Activated CD8-positive, alpha-beta memory T cell treated with anti-CD3 and anti-CD28 coated beads, Interleukin-2, amount 10 ng/mL, durations not matched to agents 7 days and 5 days (primary cell): ENCODE data around the gene FGFR4. TPM values are rescaled to one million over a fixed set of nuclear protein-coding genes. Genes with fewer than 3 reads are reported as not detected.
"Not testable (repeated sequence)": the region's sequence is repeated elsewhere in the genome, so short reads cannot be mapped to it uniquely, and the experiment has no call there.

Experiments
- ATAC-seq: fragments of 150-1000 bp; cut with Tn5 transposase; one replicate; pipeline ENCODE4 v1.10.0; 2021; ENCODE audit warnings: moderate library complexity
- CTCF ChIA-PET: fragments of 350-600 bp; sonication (Branson Sonifier 250); formaldehyde crosslinking; loops from one replicate; lab custom pipeline; 2021; ENCODE audit warnings: antibody characterized with exemption; lab: Charles Lee
- DNase-seq: peaks from one replicate; pipeline ENCODE4 v3.0.0-alpha.2; 2020
- H3K27ac Mint-ChIP-seq: one replicate; pipeline ENCODE4 v1.8.0; 2021; ENCODE audit warnings: mild to moderate bottlenecking, mixed read lengths
- H3K27me3 Mint-ChIP-seq: one replicate; pipeline ENCODE4 v1.8.0; 2021; ENCODE audit warnings: mixed read lengths
- H3K36me3 Mint-ChIP-seq: one replicate; pipeline ENCODE4 v1.8.0; 2021; ENCODE audit warnings: mild to moderate bottlenecking, mixed read lengths
- H3K4me1 Mint-ChIP-seq: one replicate; pipeline ENCODE4 v1.8.0; 2021; ENCODE audit warnings: mixed read lengths
- H3K4me3 Mint-ChIP-seq: one replicate; pipeline ENCODE4 v1.8.0; 2021; ENCODE audit warnings: mild to moderate bottlenecking, moderate library complexity, mixed read lengths
- H3K9me3 Mint-ChIP-seq: one replicate; pipeline ENCODE4 v1.8.0; 2022; ENCODE audit warnings: low read depth, mixed read lengths
- total RNA-seq, 2 experiments: library from RNA; stranded (reverse); gene quantifications; one replicate each; pipeline ENCODE4 v1.2.3, GENCODE V29; 2021

The FGFR4 gene
- total RNA-seq, result 1 to 10 TPM in 1 of 2 experiments, under 1 TPM in 1; 0.29 to 1.1 TPM

DNA sequence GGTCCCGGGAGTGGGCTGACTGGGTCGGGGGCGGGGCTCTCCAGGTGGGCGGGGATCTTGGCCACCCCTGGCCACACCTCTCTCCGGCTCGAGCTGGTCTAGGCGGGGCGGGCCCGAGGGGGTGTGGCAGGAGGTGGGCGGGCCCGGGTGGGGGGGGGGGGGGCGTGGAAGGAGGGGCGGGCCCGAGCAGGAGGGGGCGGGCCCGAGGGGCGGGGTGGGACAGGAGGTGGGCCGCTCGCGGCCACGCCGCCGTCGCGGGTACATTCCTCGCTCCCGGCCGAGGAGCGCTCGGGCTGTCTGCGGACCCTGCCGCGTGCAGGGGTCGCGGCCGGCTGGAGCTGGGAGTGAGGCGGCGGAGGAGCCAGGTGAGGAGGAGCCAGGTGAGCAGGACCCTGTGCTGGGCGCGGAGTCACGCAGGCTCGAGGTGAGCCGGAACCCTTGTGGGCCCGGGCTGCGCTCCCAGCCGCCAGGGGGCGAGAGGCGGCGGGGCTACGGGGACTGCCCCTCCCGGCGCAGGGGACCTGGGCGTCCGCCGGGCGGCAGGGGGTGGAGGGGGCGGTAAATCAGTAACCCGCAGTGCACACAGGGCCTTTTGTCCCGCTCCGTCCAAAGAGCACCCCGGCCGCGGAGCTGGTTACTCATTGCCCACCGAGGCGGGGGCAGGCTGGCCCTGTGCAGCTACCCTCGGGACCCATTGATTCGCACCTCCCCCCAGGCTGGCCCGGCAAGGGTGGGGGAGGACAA is at the start of gene FGFR4:
TSS of gene FGFR4 (plus strand) at position 262 of the 744 bp plus-strand sequence. CDS start 2,688 bp downstream, outside the sequence.
- Mint-ChIP-seq H3K27me3 (peaks cover 48% of the 10 kb centered on the region), H3K4me3 (peak within 1 kb of the TSS; percentile 0), H3K27ac (no peak within 1 kb of the TSS), H3K36me3 (no peaks in the 10 kb centered on the region), H3K4me1 (peaks cover 9% of the 10 kb centered on the region), H3K9me3 (no peaks in the 10 kb centered on the region)
- ATAC-seq, result peak; percentile 85
- CTCF ChIA-PET, result interaction anchor here (0.6 to 7.1 kb wide), 6 partner anchors 11 to 426 kb away, joined by 3 to 64 read pairs (median 7); no protein-coding TSS in a partner anchor
- DNase-seq, result peak; percentile 73

DNA sequence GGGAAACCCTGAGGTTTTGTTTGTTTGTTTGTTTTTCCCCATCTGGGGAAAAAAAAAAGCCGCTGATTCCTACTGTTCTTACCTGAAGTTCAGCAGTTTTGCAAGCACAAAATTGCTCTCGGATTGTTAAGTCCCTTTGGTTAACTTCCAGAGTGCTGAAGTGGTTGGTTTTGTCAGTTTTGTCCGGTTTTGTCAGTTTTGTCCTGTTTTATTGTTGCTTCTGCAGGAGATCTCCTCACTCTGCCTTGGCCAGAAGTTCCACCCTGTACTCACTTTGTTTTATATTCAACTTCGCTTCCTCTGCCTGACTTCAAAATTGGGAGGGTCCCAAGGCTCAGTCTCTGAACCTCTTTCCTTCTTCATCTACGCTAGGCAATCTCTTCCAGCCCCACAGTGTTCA is 49.8 kb upstream of the FGFR4 start:
- Mint-ChIP-seq H3K9me3 (no peaks in the 10 kb centered on the region), H3K4me3 (no peak overlapping the region), H3K27me3 (no peaks in the 10 kb centered on the region), H3K36me3 (peaks cover 23% of the 10 kb centered on the region), H3K4me1 (peaks cover 9% of the 10 kb centered on the region), H3K27ac (no peak overlapping the region)
- CTCF ChIA-PET, result no interaction called here
- no peak for ATAC-seq
- no peak for DNase-seq

DNA sequence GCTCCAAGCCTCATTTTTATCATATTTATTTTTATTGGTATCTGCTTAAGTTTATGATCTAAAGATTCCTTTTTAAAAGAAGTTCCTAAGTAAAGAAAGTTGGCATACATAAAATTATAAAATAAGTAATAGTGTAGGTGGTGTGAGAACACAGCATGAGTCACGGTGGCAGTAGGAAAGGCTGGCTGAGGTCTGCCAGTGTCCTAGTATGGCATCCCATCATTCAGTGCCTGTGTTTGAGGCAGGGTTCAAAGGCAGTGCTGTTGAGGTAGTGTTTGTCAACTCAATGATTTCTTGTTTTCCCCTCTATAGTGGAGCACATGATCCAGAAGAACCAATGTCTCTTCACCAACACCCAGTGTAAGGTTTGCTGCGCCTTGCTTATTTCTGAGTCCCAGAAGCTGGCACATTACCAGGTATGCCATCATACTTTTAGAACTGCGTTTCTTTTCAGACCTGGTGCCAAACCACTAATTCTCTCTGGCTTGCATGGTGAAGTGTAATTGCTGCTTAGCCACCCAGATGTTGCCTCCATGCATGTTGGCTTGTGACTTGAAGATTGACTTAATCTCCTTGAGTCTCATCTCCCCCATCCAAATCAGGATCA is 45.8 kb upstream of the FGFR4 start:
- no peak overlapping the region for H3K27ac Mint-ChIP-seq
- ATAC-seq, result no peak
- H3K4me3 Mint-ChIP-seq, result no peak overlapping the region
- H3K36me3 Mint-ChIP-seq, result peaks cover 21% of the 10 kb centered on the region
- peaks cover 7% of the 10 kb centered on the region for H3K4me1 Mint-ChIP-seq
- CTCF ChIA-PET, result interaction anchor here (1.0 kb wide), 2 partner anchors 31 to 383 kb away, joined by 3 to 4 read pairs; no protein-coding TSS in a partner anchor
- no peak for DNase-seq
- no peaks in the 10 kb centered on the region for H3K27me3 Mint-ChIP-seq
- H3K9me3 Mint-ChIP-seq, result no peaks in the 10 kb centered on the region

DNA sequence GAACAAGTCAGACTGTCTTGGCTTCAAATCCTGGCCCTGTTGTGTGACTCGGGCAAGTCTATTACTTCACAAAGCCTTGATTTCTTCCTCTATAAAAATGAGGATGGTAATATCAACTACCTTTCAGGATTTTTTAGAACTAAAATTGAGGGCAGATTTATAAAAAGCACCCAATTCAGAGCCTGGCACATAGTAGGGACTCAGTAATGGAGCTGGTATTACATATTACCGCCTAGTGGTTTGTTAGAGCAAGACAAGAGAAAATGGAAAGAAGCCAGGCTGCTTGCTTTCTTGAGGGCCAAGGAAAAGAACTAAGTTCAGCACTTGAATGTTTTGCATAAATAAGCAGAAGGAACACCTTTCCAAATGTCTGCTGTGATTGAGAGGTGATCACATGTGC is 44.8 kb upstream of the FGFR4 start:
- DNase-seq (no peak), ATAC-seq (no peak)
- CTCF ChIA-PET, result interaction anchor here (1.0 kb wide), 2 partner anchors 30 to 384 kb away, joined by 3 to 4 read pairs; no protein-coding TSS in a partner anchor
- H3K4me1 Mint-ChIP-seq, result no peaks in the 10 kb centered on the region
- no peaks in the 10 kb centered on the region for H3K27me3 Mint-ChIP-seq
- no peak overlapping the region for H3K4me3 Mint-ChIP-seq
- no peak overlapping the region for H3K27ac Mint-ChIP-seq
- peaks cover 20% of the 10 kb centered on the region for H3K36me3 Mint-ChIP-seq
- H3K9me3 Mint-ChIP-seq, result no peaks in the 10 kb centered on the region

DNA sequence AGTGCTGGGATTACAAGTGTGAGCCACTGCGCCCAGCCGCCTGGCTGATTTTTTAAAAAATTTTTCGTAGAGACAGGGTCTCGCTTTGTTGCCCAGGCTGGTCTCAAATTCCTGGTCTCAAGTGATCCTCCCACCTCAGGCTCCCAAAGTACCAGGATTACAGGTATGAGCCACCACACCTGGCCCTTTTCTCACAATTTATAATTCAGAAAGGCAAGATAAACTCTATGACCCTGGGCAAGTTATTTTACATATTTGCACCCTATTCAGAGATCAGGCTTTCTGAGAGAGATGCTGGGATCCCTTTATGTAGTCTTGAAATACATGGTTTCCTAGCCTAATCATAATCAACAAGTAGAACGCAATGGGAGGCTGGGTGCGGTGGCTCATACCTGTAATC is 43.6 kb upstream of the FGFR4 start:
- CTCF ChIA-PET, result interaction anchor here (0.6 to 1.2 kb wide), 2 partner anchors 10 to 93 kb away, joined by 3 to 5 read pairs; no protein-coding TSS in a partner anchor
- H3K27ac Mint-ChIP-seq, result no peak overlapping the region
- no peaks in the 10 kb centered on the region for H3K27me3 Mint-ChIP-seq
- no peak for ATAC-seq
- peaks cover 2% of the 10 kb centered on the region for H3K4me1 Mint-ChIP-seq
- H3K9me3 Mint-ChIP-seq, result no peaks in the 10 kb centered on the region
- no peak for DNase-seq
- peaks cover 25% of the 10 kb centered on the region for H3K36me3 Mint-ChIP-seq
- H3K4me3 Mint-ChIP-seq, result no peak overlapping the region

DNA sequence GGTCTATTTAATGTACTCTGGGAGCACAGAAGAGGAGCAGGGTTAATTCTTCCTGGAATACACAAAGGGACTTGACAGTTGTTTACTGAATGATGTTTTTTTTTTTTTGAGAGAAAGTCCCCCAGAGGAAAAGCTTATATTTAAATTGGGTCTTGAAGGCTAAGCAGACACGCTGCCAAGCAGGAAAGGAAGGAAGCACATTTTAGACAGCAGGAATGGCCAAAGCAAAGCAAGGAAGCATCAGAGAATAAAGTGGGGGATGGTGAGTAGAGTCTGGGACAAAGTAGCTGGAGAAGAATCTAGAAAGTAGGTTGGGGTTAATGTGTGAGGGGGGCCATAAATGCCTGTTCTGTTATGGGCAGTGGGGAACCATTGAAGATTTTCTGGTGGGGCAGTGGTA is 42.8 kb upstream of the FGFR4 start:
- CTCF ChIA-PET, result interaction anchor here (0.6 to 1.5 kb wide), 3 partner anchors 11 to 92 kb away, joined by 3 to 5 read pairs (median 5); no protein-coding TSS in a partner anchor
- DNase-seq, result no peak
- peaks cover 27% of the 10 kb centered on the region for H3K36me3 Mint-ChIP-seq
- peaks cover 2% of the 10 kb centered on the region for H3K4me1 Mint-ChIP-seq
- H3K27ac Mint-ChIP-seq, result no peak overlapping the region
- H3K9me3 Mint-ChIP-seq, result no peaks in the 10 kb centered on the region
- ATAC-seq, result no peak
- H3K4me3 Mint-ChIP-seq, result no peak overlapping the region
- no peaks in the 10 kb centered on the region for H3K27me3 Mint-ChIP-seq

DNA sequence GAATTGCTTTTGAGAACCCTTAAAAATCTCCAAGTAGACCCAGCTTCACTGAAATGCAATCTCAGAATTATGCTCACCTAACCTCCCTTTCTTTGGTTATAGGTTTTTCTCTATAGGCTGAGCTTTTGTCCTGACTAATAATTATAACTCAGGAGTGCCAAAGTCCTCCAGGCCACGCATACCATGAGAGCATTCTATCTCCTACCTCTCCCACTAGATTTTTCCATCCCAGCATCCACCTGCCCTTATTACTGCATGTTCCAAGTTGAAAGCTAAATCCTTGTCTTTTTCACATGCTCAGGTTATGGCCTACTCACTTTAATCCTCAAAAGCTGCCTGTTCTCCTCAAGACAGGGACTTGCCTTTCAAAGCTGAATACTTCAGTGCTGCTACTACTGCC is 42.1 kb upstream of the FGFR4 start:
- H3K27ac Mint-ChIP-seq, result no peak overlapping the region
- peaks cover 25% of the 10 kb centered on the region for H3K36me3 Mint-ChIP-seq
- no peaks in the 10 kb centered on the region for H3K27me3 Mint-ChIP-seq
- ATAC-seq (no peak), DNase-seq (no peak)
- no peaks in the 10 kb centered on the region for H3K9me3 Mint-ChIP-seq
- no peak overlapping the region for H3K4me3 Mint-ChIP-seq
- CTCF ChIA-PET, result interaction anchor here (1.5 kb wide), 1 partner anchor 27 kb away, joined by 5 read pairs; no protein-coding TSS in a partner anchor
- H3K4me1 Mint-ChIP-seq, result peaks cover 2% of the 10 kb centered on the region

DNA sequence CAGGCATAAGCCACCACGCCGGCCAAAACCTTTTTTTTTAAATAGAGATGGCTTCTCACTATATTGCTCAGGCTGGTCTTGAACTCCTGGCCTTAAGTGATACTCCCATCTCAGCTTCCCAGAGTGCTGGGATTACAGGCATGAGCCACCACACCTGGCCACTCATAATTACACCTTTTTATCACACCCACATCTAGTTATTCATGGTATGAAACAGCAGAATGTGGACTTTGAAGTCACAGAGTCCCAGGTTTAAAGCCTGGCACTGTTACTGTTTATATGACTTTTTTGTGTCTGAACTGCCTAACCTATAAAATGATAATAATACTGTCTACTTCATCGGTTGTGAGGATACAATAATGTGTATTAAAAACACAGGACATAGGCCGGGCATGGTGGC is 41.1 kb upstream of the FGFR4 start:
- Mint-ChIP-seq H3K4me1 (peaks cover 2% of the 10 kb centered on the region), H3K36me3 (peaks cover 30% of the 10 kb centered on the region), H3K9me3 (no peaks in the 10 kb centered on the region), H3K27ac (no peak overlapping the region), H3K27me3 (no peaks in the 10 kb centered on the region), H3K4me3 (no peak overlapping the region)
- ATAC-seq (no peak), DNase-seq (no peak)
- CTCF ChIA-PET, result interaction anchor here (0.6 kb wide), 1 partner anchor 19 kb away, joined by 5 read pairs; no protein-coding TSS in a partner anchor

DNA sequence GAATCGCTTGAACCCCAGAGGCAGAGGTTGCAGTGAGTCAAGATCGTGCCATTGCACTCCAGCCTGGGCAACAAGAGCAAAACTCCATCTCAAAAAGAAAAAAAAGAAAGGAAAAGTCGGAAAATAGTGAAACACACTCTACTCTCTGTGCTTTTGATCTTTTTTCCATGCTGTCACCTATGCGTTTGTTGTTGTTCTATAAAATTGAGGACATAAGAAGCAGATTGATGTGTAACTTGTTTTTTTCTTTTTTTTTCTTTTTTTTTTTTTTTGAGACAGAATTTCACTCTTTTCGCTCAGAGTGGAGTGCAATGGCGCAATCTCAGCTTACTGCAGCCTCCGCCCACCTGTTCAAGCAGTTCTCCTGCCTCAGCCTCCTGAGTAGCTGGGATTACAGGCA is 38.2 kb upstream of the FGFR4 start:
- H3K4me1 Mint-ChIP-seq, H3K27ac Mint-ChIP-seq, CTCF ChIA-PET, H3K27me3 Mint-ChIP-seq, DNase-seq, H3K4me3 Mint-ChIP-seq, H3K9me3 Mint-ChIP-seq, ATAC-seq: not testable (repeated sequence)
- H3K36me3 Mint-ChIP-seq, result peaks cover 34% of the 10 kb centered on the region

DNA sequence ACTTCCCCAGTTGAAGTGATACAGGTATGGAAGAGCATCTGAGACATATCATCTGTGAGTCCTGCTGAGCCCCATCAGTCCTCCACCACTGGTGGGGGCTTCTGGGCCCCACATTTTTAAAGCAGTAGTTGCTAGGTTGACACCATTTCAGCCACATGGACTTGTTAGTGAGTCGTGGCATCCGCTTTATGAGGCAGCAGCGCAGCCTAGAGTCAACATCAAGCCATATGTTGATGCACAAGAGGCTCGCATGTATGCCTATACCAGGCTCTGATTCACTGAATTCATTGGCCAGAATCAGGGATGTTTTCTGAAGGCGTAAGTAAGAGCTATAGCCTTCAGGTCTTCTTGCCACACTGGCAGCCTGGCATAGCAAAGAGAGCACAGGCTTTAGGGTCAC is 37.4 kb upstream of the FGFR4 start:
- peaks cover 32% of the 10 kb centered on the region for H3K36me3 Mint-ChIP-seq
- ATAC-seq (no peak), DNase-seq (no peak)
- CTCF ChIA-PET, result no interaction called here
- H3K4me3 Mint-ChIP-seq, result no peak overlapping the region
- H3K4me1 Mint-ChIP-seq, result peaks cover 2% of the 10 kb centered on the region
- H3K9me3 Mint-ChIP-seq, result no peaks in the 10 kb centered on the region
- no peaks in the 10 kb centered on the region for H3K27me3 Mint-ChIP-seq
- no peak overlapping the region for H3K27ac Mint-ChIP-seq

DNA sequence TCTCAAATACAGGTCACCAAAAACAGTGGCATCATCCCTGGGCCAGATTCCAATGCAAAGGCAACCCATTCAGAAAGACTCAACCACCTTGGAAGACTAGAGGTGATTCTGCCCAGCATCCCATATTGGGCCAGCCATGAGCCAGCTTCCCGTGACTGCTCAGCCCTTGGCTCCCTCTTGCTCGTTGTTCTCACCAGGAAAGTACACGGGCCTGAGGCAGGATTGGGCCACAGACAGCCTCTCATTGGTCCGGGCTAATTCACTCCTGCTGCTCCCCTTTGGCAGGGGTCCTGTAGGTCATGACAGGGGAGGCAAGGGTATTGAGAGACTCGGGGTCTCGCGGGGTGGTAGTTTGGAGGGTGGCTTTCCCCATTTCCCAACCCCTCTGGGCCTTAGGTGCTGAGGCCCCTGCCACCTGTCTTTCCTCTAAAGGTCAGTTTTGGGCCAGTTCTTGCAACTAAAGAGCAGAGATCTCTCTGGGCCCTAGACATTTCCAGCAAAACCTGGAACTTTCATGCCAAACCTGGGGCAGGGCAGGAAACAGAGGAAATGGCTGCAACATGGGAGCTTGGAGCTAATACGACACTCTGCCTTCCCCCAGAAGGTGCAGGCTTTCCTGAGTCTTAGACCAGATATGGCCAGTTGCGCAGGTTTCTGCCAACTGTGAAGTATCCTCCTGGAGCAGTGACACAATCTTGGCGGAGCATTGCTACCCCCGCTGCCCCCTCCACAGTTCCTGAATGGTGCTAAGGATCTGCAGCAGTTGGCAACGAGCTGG is 22.0 kb upstream of the FGFR4 start:
- peaks cover 13% of the 10 kb centered on the region for H3K36me3 Mint-ChIP-seq
- no peaks in the 10 kb centered on the region for H3K27me3 Mint-ChIP-seq
- CTCF ChIA-PET, result no interaction called here
- no peaks in the 10 kb centered on the region for H3K9me3 Mint-ChIP-seq
- DNase-seq, result no peak
- no peaks in the 10 kb centered on the region for H3K4me1 Mint-ChIP-seq
- no peak overlapping the region for H3K27ac Mint-ChIP-seq
- ATAC-seq, result no peak
- no peak overlapping the region for H3K4me3 Mint-ChIP-seq

DNA sequence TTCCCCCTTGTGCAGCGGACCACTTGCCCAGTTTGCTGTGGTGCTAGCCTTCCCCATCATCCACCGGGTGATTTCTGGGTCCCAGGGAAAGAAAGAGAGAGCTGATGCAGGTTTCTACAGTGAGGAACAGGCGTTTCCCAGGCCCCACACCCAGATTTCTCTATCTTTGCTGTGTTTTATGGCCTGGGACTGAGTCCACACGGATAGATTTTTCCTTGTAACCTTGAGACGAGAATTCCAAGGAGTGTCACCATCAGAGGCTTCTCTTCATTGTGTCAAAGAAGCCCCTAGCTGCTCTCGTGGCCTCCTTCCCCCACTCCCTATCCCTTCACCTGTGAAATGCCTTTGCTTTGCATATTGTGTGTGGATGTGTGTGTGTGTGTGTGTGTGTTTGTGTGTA is 21.2 kb upstream of the FGFR4 start:
- CTCF ChIA-PET, result no interaction called here
- no peak overlapping the region for H3K4me3 Mint-ChIP-seq
- H3K36me3 Mint-ChIP-seq, result peaks cover 10% of the 10 kb centered on the region
- DNase-seq (no peak), ATAC-seq (no peak)
- no peaks in the 10 kb centered on the region for H3K9me3 Mint-ChIP-seq
- no peaks in the 10 kb centered on the region for H3K4me1 Mint-ChIP-seq
- H3K27ac Mint-ChIP-seq, result no peak overlapping the region
- H3K27me3 Mint-ChIP-seq, result no peaks in the 10 kb centered on the region

DNA sequence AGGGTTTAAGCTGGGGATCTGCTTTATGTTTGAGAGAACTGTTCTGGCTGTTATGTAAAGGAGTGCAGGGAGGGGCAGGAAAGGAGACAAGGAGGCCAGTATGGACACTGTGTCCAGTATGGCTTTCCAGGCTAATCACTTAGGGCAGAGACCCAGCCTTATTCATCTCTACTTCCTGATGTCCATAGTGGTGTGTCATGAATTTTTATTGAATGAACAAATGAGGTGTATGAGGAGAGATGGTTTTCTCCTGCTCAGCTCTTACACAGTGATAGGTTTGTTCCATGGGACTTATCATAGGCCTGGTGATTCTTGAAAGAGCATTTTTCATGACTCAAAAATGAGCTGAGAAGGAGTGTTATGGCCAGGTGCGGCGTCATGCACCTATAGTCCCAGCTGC is 20.5 kb upstream of the FGFR4 start:
- Mint-ChIP-seq H3K27me3 (no peaks in the 10 kb centered on the region), H3K36me3 (peaks cover 10% of the 10 kb centered on the region), H3K27ac (peak overlapping the region; percentile 15), H3K9me3 (no peaks in the 10 kb centered on the region), H3K4me1 (no peaks in the 10 kb centered on the region), H3K4me3 (no peak overlapping the region)
- DNase-seq, result no peak
- ATAC-seq, result no peak
- CTCF ChIA-PET, result interaction anchor here (1.3 to 8.8 kb wide), 2 partner anchors 13 to 46 kb away, joined by 3 to 93 read pairs; no protein-coding TSS in a partner anchor
